SJSA1 (cell line): ENCODE results near the gene AHCYL2. TPM values are rescaled to one million over a fixed set of nuclear protein-coding genes. Genes with fewer than 3 reads are reported as not detected.
"Not testable (repeated sequence)": the region's sequence is repeated elsewhere in the genome, so short reads cannot be mapped to it uniquely, and the experiment has no call there.

Experiments used
- DNase-seq, 2 experiments: peaks; one replicate each; pipeline ENCODE4 v3.0.0-alpha.2; 2015 to 2020; ENCODE audit warnings: low spot score in 2 of 2, low read depth in 1 of 2
- H3K27ac ChIP-seq: fragments of 250-450 bp; sonication (Bioruptor Pico); 2 replicates; pipeline ENCODE4 v1.5.1; 2020; ENCODE audit warnings: mild to moderate bottlenecking, moderate library complexity
- H3K27me3 ChIP-seq: fragments of 250-450 bp; sonication (Bioruptor Pico); replicated peaks from 2 replicates; pipeline ENCODE4 v1.5.1; 2020; ENCODE audit warnings: mild to moderate bottlenecking, moderate library complexity
- H3K36me3 ChIP-seq: fragments of 250-450 bp; sonication (Bioruptor Pico); 2 replicates; pipeline ENCODE4 v1.5.1; 2020; ENCODE audit warnings: mild to moderate bottlenecking
- H3K4me1 ChIP-seq: fragments of 250-450 bp; sonication (Bioruptor Pico); replicated peaks from 2 replicates; pipeline ENCODE4 v1.6.1; 2021; ENCODE audit warnings: mild to moderate bottlenecking
- H3K4me3 ChIP-seq: fragments of 250-450 bp; sonication (Bioruptor Pico); 2 replicates; pipeline ENCODE4 v1.5.1; 2020; ENCODE audit warnings: mild to moderate bottlenecking
- H3K9me3 ChIP-seq: fragments of 250-450 bp; sonication (Bioruptor Pico); replicated peaks from 2 replicates; pipeline ENCODE4 v1.5.1; 2020; ENCODE audit warnings: mild to moderate bottlenecking
- total RNA-seq: library from RNA; depleted of rRNA; stranded (reverse); fragments of >200 nt; shearing (Covaris generic); gene quantifications from 2 replicates; pipeline ENCODE4 v1.2.3, GENCODE V29; 2014

Gene AHCYL2
- total RNA-seq, 1 experiment from 2014 or later, result 10.3 TPM

DNA sequence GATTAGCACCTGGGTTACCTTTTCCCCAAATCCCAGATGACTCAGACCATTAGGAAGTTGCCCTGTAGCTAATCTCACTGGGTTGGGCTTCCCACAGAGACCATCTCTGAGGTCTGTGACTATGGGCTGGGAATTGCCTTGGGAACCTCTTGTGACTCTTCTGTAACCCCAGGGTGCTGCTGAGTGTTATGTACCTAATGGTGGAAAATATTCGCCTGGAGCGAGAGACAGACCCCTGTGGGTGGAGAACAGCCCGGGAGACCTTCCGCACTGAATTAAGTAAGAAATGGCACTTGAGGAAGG, 229.4 kb downstream of the AHCYL2 start:
- no peak for DNase-seq
- H3K4me3 ChIP-seq, result no peak overlapping the region

DNA sequence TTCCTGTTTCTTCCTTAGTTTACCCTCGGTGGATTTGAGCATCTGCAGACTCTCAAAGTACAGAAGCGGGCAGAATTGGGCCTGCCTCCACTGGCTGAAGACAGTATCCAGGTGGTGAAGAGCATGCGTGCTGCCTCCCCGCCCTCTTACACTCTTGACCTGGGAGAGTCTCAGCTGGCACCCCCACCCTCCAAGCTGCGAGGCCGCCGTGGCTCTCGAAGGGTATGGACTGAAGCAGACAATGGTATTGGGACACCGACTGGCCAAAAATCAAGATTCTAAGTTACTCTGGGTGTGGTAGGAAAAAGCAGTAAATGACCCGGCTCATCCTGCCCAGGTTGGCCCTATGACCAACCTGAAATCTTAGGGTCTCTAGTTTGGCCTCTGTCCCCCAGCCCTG, 231.6 kb downstream of the AHCYL2 start:
- no peak for DNase-seq
- Histone ChIP-seq H3K36me3 (peaks cover 35% of the 10 kb centered on the region), H3K27ac (no peak overlapping the region), H3K4me3 (no peak overlapping the region), H3K9me3 (no peaks in the 10 kb centered on the region), H3K4me1 (no peaks in the 10 kb centered on the region), H3K27me3 (no peaks in the 10 kb centered on the region)

More for the DNA sequence above, 229.4 kb downstream of the AHCYL2 start:
- Histone ChIP-seq H3K4me1 (no peaks in the 10 kb centered on the region), H3K27ac (no peak overlapping the region), H3K9me3 (no peaks in the 10 kb centered on the region), H3K36me3 (peaks cover 27% of the 10 kb centered on the region), H3K27me3 (no peaks in the 10 kb centered on the region)

DNA sequence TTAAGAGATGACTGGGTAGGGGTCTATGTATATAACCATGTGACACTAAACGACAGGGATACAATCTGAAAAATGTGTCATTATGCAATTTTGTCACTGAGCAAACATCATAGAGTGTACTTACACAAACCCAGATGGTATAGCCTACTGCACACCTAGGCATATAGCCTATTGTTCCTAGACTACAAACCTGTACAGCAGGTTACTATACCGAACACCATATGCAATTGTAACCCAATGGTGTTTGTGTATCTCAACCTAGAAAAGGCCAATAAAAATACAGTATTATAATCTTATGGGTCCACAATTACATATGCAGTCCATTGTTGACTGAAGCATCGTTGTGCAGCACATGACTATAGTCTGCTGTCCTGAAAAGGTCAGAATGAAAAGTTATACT, 232.3 kb downstream of the AHCYL2 start:
- DNase-seq, result no peak
- Histone ChIP-seq H3K36me3 (peaks cover 35% of the 10 kb centered on the region), H3K4me1 (no peaks in the 10 kb centered on the region), H3K27ac (no peak overlapping the region), H3K27me3 (no peaks in the 10 kb centered on the region), H3K4me3 (no peak overlapping the region), H3K9me3 (no peaks in the 10 kb centered on the region)

DNA sequence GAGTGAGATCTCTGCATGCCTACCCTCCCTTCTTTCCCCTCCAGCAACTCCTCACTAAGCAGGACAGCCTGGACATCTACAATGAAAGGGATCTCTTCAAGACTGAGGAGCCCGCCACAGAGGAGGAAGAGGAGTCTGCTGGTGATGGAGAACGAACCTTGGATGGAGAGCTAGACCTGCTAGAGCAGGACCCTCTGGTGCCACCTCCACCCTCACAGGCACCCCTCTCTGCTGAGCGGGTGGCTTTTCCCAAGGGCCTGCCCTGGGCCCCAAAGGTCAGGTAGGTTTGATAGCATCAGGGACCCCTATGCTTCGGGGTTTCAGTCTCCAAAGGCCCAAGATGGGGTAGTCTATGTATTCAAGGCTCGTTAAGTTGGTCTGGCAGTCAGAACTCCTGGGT, 233.3 kb downstream of the AHCYL2 start:
- no peaks in the 10 kb centered on the region for H3K9me3 ChIP-seq
- H3K4me1 ChIP-seq, result no peaks in the 10 kb centered on the region
- H3K27ac ChIP-seq, result no peak overlapping the region
- H3K27me3 ChIP-seq, result no peaks in the 10 kb centered on the region
- DNase-seq, result no peak
- no peak overlapping the region for H3K4me3 ChIP-seq
- H3K36me3 ChIP-seq, result peaks cover 41% of the 10 kb centered on the region

DNA sequence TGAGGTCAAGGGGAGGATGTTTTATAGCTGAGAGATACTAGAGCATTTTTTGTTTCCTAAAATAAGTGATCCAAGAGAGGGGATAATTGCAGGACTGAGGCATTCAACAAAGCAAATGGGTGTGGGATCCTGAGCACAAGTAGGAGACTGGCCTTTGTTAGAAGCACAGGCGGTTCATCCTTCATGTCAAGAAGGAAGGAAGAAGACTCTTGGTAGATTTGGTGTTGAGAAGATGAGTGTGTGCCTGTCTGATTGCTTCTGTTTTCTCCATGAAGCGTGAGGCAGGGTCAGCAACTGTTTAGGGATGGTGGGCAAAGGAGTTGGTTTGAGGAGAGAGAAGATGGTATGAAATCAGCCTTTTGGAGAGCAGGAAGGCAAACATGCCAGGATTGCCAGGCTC, 237.0 kb downstream of the AHCYL2 start:
- H3K4me1 ChIP-seq, result no peaks in the 10 kb centered on the region
- no peak overlapping the region for H3K4me3 ChIP-seq
- H3K9me3 ChIP-seq, result no peaks in the 10 kb centered on the region
- no peaks in the 10 kb centered on the region for H3K27me3 ChIP-seq
- H3K27ac ChIP-seq, result no peak overlapping the region
- no peak for DNase-seq
- H3K36me3 ChIP-seq, result peaks cover 44% of the 10 kb centered on the region

DNA sequence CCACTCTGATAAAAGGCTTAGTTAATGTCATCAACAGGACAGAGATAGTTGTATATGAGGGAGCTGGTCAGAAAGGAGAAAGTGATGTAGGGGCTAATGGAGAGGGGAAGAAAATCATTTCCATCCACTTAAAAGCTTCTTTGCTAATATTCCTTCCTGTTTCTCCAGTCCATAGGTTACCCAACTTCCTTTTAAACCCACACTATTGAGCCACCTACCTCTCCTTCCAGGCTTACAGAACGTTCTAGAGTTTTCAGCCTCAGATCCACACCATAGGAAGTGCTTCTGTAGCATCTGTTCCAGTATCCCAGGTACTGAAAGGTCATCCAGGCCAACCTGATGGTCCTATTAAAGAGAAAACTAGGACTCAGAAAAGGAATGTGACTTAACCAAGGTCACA, 237.6 kb downstream of the AHCYL2 start:
- no peaks in the 10 kb centered on the region for H3K4me1 ChIP-seq
- H3K27ac ChIP-seq, result no peak overlapping the region
- H3K9me3 ChIP-seq, result no peaks in the 10 kb centered on the region
- H3K4me3 ChIP-seq, result no peak overlapping the region
- no peak for DNase-seq
- H3K27me3 ChIP-seq, result no peaks in the 10 kb centered on the region
- peaks cover 38% of the 10 kb centered on the region for H3K36me3 ChIP-seq

DNA sequence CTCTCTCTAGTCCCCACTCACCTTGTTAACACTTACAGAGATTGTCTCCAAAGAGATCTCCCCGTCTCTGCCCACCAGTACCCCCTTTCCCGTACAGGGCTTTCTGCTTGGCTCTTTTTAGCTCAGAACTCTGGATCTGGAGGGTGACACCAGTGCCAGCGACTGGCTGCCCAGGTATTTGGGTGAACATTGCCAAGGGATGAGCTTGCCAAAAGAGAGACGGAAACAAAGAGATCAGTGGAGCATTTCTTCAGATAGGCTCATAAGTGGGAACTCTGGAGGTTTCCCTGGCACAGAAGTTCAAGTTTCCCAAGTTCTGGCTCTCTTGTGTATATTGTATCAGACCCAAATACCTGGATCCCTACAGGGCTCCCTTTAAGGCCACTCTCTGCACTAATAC, 239.4 kb downstream of the AHCYL2 start:
- H3K36me3 ChIP-seq, result peaks cover 32% of the 10 kb centered on the region
- no peaks in the 10 kb centered on the region for H3K27me3 ChIP-seq
- no peak overlapping the region for H3K27ac ChIP-seq
- H3K4me1 ChIP-seq, result no peaks in the 10 kb centered on the region
- no peak overlapping the region for H3K4me3 ChIP-seq
- no peaks in the 10 kb centered on the region for H3K9me3 ChIP-seq
- no peak for DNase-seq

DNA sequence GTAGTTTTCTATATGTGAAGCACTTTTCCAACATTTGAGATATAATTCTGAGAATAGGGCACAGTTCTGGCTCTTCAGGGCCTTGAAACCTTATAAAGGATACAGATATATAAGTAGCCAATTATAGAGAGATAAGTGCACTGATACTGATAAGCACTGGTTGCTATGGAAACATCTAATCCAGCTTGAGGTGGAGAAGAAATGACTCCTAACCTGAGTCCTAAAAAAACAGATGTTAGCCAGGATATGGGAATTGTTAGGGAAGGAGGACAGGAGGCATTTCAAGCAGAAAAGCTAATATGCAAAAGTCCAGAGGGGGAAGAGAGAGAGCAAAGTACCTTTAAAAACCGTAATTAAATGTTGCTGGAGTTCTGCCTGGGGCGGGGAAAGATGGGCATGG, 240.2 kb downstream of the AHCYL2 start:
- H3K36me3 ChIP-seq, result peaks cover 23% of the 10 kb centered on the region

DNA sequence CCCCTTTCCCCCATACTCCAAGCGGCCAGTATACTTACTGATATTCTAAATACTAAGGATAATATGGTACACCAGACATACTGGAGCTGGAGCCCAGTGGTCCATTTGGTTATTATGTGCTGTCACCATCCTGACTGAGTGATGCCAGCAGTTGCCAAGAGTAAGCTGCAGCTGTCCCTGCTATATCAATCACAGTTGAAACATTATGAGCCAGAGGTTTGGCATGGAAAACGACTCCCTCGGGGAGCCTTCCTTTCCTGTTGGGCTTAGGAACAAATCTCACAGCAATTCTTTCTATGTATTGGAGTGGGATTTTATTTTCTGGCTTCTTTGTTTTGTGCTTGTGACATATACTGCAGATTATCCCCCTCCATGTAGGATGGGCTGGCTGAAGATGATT, 242.0 kb downstream of the AHCYL2 start:
- Histone ChIP-seq H3K4me1 (no peaks in the 10 kb centered on the region), H3K27ac (no peak overlapping the region), H3K9me3 (no peaks in the 10 kb centered on the region), H3K36me3 (peaks cover 20% of the 10 kb centered on the region; the same call in 1 of the 2 replicates), H3K4me3 (no peak overlapping the region), H3K27me3 (no peaks in the 10 kb centered on the region)
- DNase-seq, result no peak

More for the DNA sequence above, 240.2 kb downstream of the AHCYL2 start:
- no peak overlapping the region for H3K4me3 ChIP-seq
- no peaks in the 10 kb centered on the region for H3K27me3 ChIP-seq
- DNase-seq, result no peak
- H3K27ac ChIP-seq, result no peak overlapping the region
- no peaks in the 10 kb centered on the region for H3K4me1 ChIP-seq
- no peaks in the 10 kb centered on the region for H3K9me3 ChIP-seq

DNA sequence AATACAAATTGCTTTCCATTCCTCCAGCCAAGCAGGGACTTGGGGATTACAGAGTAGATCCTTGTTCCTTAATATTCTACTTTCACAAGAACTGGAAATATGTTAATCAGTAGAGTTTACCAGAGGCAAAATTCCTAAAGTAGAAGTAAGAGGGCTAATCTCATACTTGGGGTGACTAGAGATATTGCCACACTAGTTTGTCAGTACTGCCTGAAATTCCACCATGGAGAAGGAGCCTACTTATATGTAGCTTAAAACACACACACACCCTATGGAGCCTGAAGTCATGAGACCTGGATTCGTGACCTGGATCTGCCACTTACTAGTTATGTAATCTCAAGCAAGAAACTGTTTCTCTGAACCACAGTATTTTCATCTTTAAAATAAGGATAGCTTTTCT, 243.3 kb downstream of the AHCYL2 start:
- H3K27me3 ChIP-seq, result no peaks in the 10 kb centered on the region
- no peak for DNase-seq
- H3K4me3 ChIP-seq, result no peak overlapping the region
- no peaks in the 10 kb centered on the region for H3K4me1 ChIP-seq
- H3K36me3 ChIP-seq, result peaks cover 14% of the 10 kb centered on the region; the same call in 1 of the 2 replicates
- H3K27ac ChIP-seq, result no peak overlapping the region
- no peaks in the 10 kb centered on the region for H3K9me3 ChIP-seq

DNA sequence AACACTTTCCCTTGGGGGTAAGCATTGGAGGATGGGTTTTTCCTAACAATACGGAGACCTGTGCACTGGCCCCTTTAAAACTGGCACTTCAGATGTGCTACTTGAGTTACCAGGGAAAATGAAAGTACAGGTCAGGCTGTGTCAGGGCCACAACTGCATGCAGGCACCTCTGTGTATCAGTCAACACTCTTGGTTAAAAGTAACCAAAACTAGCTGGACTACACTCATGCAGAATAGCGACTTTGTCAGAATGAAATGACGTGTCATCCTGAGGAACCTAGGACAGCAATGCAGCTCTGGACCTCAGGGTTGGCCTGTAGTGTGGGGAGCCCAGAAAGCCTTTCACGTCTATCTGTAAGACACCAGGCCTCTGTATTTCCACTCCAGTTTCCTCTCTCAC, 243.7 kb downstream of the AHCYL2 start:
- H3K27ac ChIP-seq, result no peak overlapping the region
- peaks cover 14% of the 10 kb centered on the region; the same call in 1 of the 2 replicates for H3K36me3 ChIP-seq
- H3K4me1 ChIP-seq, result no peaks in the 10 kb centered on the region
- no peak for DNase-seq
- no peak overlapping the region for H3K4me3 ChIP-seq
- no peaks in the 10 kb centered on the region for H3K9me3 ChIP-seq
- no peaks in the 10 kb centered on the region for H3K27me3 ChIP-seq

DNA sequence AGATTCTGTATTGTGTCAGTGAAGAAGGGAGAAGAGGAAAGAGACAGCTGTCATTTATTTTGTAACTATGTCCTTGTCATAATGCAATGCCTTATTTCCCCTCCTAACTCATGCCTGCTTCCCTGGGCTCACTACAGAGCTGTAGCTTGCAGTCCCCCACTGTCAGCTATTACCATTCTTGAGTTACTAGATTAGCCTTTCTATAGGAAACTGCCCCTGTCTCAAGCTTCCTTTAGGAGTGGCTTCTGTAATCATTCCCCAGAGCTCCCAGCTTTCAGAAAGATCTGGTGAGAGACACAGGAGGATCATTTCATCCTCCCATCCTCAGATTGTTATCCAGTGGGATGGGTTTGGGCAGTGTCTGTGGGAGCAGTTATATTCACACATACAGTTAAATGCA, 245.1 kb downstream of the AHCYL2 start:
- H3K27me3 ChIP-seq, result no peaks in the 10 kb centered on the region
- DNase-seq, result no peak
- H3K36me3 ChIP-seq, result peaks cover 8% of the 10 kb centered on the region; the same call in 1 of the 2 replicates
- H3K4me1 ChIP-seq, result no peaks in the 10 kb centered on the region
- H3K27ac ChIP-seq, result no peak overlapping the region
- H3K9me3 ChIP-seq, result no peaks in the 10 kb centered on the region
- no peak overlapping the region for H3K4me3 ChIP-seq

DNA sequence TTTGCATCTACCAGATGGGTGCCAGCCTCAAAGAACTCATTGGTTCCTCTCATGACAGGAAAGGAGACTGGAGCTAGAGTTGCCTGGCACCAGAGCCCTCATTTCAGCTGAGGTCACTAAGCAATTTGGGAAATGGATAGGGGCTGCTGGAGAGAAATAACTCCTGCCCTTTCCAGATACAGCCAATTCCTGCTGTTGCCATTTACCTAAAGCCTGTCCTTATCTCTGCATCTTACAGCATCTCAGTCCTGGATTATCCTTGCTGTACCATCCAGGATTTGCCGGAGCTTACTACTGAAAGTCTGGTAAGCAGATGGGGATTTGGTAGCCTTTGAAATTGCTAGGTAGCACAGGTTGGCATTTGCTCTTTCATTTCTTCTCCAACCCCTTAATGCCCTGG, 245.6 kb downstream of the AHCYL2 start:
- no peak overlapping the region for H3K4me3 ChIP-seq
- no peak for DNase-seq
- no peaks in the 10 kb centered on the region for H3K27me3 ChIP-seq
- peaks cover 6% of the 10 kb centered on the region; the same call in 1 of the 2 replicates for H3K36me3 ChIP-seq
- H3K27ac ChIP-seq, result no peak overlapping the region
- H3K9me3 ChIP-seq, result no peaks in the 10 kb centered on the region
- no peaks in the 10 kb centered on the region for H3K4me1 ChIP-seq

DNA sequence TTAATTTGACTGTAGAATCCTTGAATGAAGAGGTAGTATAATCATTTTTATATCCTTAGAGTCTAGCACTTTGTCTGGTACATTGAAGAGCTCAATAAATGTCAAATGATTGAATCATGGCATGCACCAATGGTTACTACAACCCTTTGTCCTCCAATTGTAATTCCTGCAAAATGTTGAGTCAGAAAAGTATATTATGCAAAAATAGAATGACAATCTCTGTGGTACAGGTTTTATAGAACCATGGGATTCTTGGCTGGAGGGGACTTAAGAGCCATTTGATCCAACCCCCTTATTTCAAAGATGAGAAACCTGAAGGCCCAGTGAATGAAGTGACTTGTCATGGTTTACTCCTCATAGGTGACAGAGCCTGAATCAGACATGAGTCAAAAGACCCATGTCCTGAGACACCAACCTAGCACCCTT, 246.6 kb downstream of the AHCYL2 start:
- Histone ChIP-seq H3K27ac (no peak overlapping the region), H3K9me3 (no peaks in the 10 kb centered on the region), H3K4me1 (no peaks in the 10 kb centered on the region), H3K4me3 (no peak overlapping the region), H3K27me3 (no peaks in the 10 kb centered on the region), H3K36me3 (0 out of 2 replicates have a peak, but pooled peaks cover 6% of the 10 kb centered on the region)
- DNase-seq, result no peak

DNA sequence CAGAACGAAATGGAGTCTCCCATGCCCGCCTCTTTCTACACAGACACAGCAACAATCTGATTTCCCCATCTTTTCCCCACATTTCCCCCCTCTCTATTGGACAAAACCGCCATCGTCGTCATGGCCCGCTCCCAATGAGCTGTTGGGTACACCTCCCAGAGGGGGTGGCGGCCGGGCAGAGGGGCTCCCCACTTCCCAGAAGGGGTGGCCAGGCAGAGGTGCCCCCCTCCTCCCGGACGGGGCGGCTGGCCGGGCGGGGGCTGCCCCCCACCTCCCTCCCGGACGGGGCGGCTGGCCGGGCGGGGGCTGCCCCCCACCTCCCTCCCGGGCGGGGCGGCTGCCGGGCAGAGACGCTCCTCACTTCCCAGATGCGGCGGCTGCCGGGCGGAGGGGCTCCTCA, 251.1 kb downstream of the AHCYL2 start:
- not testable (repeated sequence) for H3K36me3 ChIP-seq, DNase-seq, H3K4me3 ChIP-seq

More for the DNA sequence above, 251.1 kb downstream of the AHCYL2 start:
- H3K27me3 ChIP-seq, H3K9me3 ChIP-seq, H3K27ac ChIP-seq, H3K4me1 ChIP-seq: not testable (repeated sequence)
